Measurements from ENCODE around the gene OSBPL1A.

- TF ChIP-seq ZSCAN20 (CRISPR knock-in tag; IDR thresholded peaks at IDR 0.05) = no peak
- TF ChIP-seq POLR2A (IDR thresholded peaks at IDR 0.05; ENCODE audit: low read length) = no peak
- TF ChIP-seq HEYL (CRISPR knock-in tag; IDR thresholded peaks at IDR 0.05) = no peak
- no peak for TF ChIP-seq MYC (IDR thresholded peaks at IDR 0.05; ENCODE audit: borderline replicate concordance, low read length)
- TF ChIP-seq MAFK (IDR thresholded peaks at IDR 0.05; ENCODE audit: partially characterized antibody) = no peak
- no peak for TF ChIP-seq GATA3 (IDR thresholded peaks at IDR 0.05; ENCODE audit: borderline replicate concordance)
These were observed 199.2 kb downstream of the OSBPL1A start for GRCh38 chr18:24198461-24198860.
